Measurements from ENCODE around the gene RHO. TPM values are rescaled to one million over a fixed set of nuclear protein-coding genes. Genes with fewer than 3 reads are reported as not detected.

The RHO gene
- polyA plus RNA-seq, 1 donor (not counting 4 experiments of a cell fraction or from before 2014, with no cell fraction given): not detected

GRCh38 chr3:129556890-129557547 is 28.6 kb downstream of the RHO start:
- Histone ChIP-seq H3K9ac (ENCODE audit: control insufficient read depth, extremely low read depth, insufficient read depth, low read length) (no peak overlapping the region), H3K4me2 (ENCODE audit: control insufficient read depth, extremely low read depth, insufficient read depth, low read depth, low read length) (no peak overlapping the region), H3K4me1 (ENCODE audit: control insufficient read depth, extremely low read depth, insufficient read depth, low read length) (no peaks in the 10 kb centered on the region), H4K20me1 (ENCODE audit: control insufficient read depth, extremely low read depth, insufficient read depth, low read length) (no peaks in the 10 kb centered on the region), H3K9me3 (ENCODE audit: control insufficient read depth, low read depth, low read length) (no peaks in the 10 kb centered on the region), H3K9me1 (ENCODE audit: control insufficient read depth, extremely low read depth, insufficient read depth, low read length) (no peaks in the 10 kb centered on the region), H3K79me2 (ENCODE audit: control insufficient read depth, insufficient read depth, low read length) (no peaks in the 10 kb centered on the region), H3K27me3 (ENCODE audit: control insufficient read depth, extremely low read depth, insufficient read depth, low read length) (peaks cover 3% of the 10 kb centered on the region), H3K4me3 (ENCODE audit: control insufficient read depth in 2 of 3, extremely low read depth in 1 of 3, insufficient read depth in 2 of 3, low read depth in 1 of 3, low read length in 3 of 3) (no peak overlapping the region), H3K27ac (ENCODE audit: control insufficient read depth, insufficient read depth, low read length) (no peak overlapping the region), H2AFZ (ENCODE audit: control insufficient read depth, low read length) (no peak overlapping the region), H3K36me3 (ENCODE audit: control insufficient read depth in 2 of 2, extremely low read depth in 1 of 2, insufficient read depth in 2 of 2, low read length in 2 of 2) (no peaks in the 10 kb centered on the region)
- DNase-seq (ENCODE audit: low read depth, low spot score): no peak
- dilution Hi-C loops (cut with MboI; ENCODE audit: extremely low pct_ligation_motif_present, low sequenced_read_pairs): no loop called here
- TF ChIP-seq CTCF (optimal IDR thresholded peaks at IDR 0.05 in 1 of 3, IDR thresholded peaks at IDR 0.05 in 1 of 3, conservative IDR thresholded peaks at IDR 0.05 in 1 of 3; ENCODE audit: extremely low read depth in 1 of 3, insufficient read depth in 2 of 3, low read length in 3 of 3): no peak
- TF ChIP-seq EZH2 (IDR thresholded peaks at IDR 0.05; ENCODE audit: low read length): no peak
- FAIRE-seq: no peak

GRCh38 chr3:129557548-129557894 is 29.1 kb downstream of the RHO start:
- no peak overlapping the region for H3K27ac ChIP-seq (ENCODE audit: control insufficient read depth, insufficient read depth, low read length)
- H3K79me2 ChIP-seq (ENCODE audit: control insufficient read depth, insufficient read depth, low read length): no peaks in the 10 kb centered on the region
- H3K4me1 ChIP-seq (ENCODE audit: control insufficient read depth, extremely low read depth, insufficient read depth, low read length): no peaks in the 10 kb centered on the region
- dilution Hi-C loops (cut with MboI; ENCODE audit: extremely low pct_ligation_motif_present, low sequenced_read_pairs): no loop called here
- TF ChIP-seq CTCF (optimal IDR thresholded peaks at IDR 0.05 in 1 of 3, IDR thresholded peaks at IDR 0.05 in 1 of 3, conservative IDR thresholded peaks at IDR 0.05 in 1 of 3; ENCODE audit: extremely low read depth in 1 of 3, insufficient read depth in 2 of 3, low read length in 3 of 3): no peak
- no peak for TF ChIP-seq EZH2 (IDR thresholded peaks at IDR 0.05; ENCODE audit: low read length)
- H3K4me3 ChIP-seq (ENCODE audit: control insufficient read depth in 2 of 3, extremely low read depth in 1 of 3, insufficient read depth in 2 of 3, low read depth in 1 of 3, low read length in 3 of 3): no peak overlapping the region
- no peaks in the 10 kb centered on the region for H3K36me3 ChIP-seq (ENCODE audit: control insufficient read depth in 2 of 2, extremely low read depth in 1 of 2, insufficient read depth in 2 of 2, low read length in 2 of 2)
- no peak for DNase-seq (ENCODE audit: low read depth, low spot score)
- peaks cover 3% of the 10 kb centered on the region for H3K27me3 ChIP-seq (ENCODE audit: control insufficient read depth, extremely low read depth, insufficient read depth, low read length)
- H3K9ac ChIP-seq (ENCODE audit: control insufficient read depth, extremely low read depth, insufficient read depth, low read length): no peak overlapping the region
- FAIRE-seq: no peak
- H2AFZ ChIP-seq (ENCODE audit: control insufficient read depth, low read length): no peak overlapping the region
- H4K20me1 ChIP-seq (ENCODE audit: control insufficient read depth, extremely low read depth, insufficient read depth, low read length): no peaks in the 10 kb centered on the region
- no peak overlapping the region for H3K4me2 ChIP-seq (ENCODE audit: control insufficient read depth, extremely low read depth, insufficient read depth, low read depth, low read length)
- H3K9me1 ChIP-seq (ENCODE audit: control insufficient read depth, extremely low read depth, insufficient read depth, low read length): no peaks in the 10 kb centered on the region
- no peaks in the 10 kb centered on the region for H3K9me3 ChIP-seq (ENCODE audit: control insufficient read depth, low read depth, low read length)
